ENCODE results near the gene ANKRD27.

The ANKRD27 gene

GRCh38 chr19:32674931-32675719 is at the start of gene ANKRD27 (continued):
- TF ChIP-seq, protein P1, sequence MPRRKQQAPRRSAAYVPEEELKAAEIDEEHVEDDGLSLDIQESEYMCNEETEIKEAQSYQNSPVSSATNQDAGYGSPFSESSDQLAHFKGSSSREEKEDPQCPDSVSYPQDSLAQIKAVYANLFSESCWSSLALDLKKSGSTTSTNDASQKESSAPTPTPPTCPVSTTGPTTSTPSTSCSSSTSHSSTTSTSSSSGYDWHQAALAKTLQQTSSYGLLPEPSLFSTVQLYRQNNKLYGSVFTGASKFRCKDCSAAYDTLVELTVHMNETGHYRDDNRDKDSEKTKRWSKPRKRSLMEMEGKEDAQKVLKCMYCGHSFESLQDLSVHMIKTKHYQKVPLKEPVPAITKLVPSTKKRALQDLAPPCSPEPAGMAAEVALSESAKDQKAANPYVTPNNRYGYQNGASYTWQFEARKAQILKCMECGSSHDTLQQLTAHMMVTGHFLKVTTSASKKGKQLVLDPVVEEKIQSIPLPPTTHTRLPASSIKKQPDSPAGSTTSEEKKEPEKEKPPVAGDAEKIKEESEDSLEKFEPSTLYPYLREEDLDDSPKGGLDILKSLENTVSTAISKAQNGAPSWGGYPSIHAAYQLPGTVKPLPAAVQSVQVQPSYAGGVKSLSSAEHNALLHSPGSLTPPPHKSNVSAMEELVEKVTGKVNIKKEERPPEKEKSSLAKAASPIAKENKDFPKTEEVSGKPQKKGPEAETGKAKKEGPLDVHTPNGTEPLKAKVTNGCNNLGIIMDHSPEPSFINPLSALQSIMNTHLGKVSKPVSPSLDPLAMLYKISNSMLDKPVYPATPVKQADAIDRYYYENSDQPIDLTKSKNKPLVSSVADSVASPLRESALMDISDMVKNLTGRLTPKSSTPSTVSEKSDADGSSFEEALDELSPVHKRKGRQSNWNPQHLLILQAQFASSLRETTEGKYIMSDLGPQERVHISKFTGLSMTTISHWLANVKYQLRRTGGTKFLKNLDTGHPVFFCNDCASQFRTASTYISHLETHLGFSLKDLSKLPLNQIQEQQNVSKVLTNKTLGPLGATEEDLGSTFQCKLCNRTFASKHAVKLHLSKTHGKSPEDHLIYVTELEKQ (tag by site-specific recombination; IDR thresholded peaks at IDR 0.05; ENCODE audit: borderline replicate concordance): peak; percentile 17; the same call in 1 of the 2 replicates
- TF ChIP-seq ZBTB1 (tag by site-specific recombination; IDR thresholded peaks at IDR 0.05): 0 out of 2 replicates have a peak, but pooled peaks have one; percentile 7
- peak; percentile 66; the same call in 1 of the 2 replicates for TF ChIP-seq ZNF629 (tag by site-specific recombination; IDR thresholded peaks at IDR 0.05)
- peak; percentile 95; the same call in 1 of the 2 replicates for TF ChIP-seq ZNF600 (tag by site-specific recombination; IDR thresholded peaks at IDR 0.05)
- peak; percentile 83 for TF ChIP-seq KLF1 (tag by site-specific recombination; IDR thresholded peaks at IDR 0.05)
- peak; percentile 88 for TF ChIP-seq ZNF24 (tag by site-specific recombination; IDR thresholded peaks at IDR 0.05)
- peak; percentile 79 for TF ChIP-seq ZNF341 (tag by site-specific recombination; IDR thresholded peaks at IDR 0.05; ENCODE audit: low read depth)
- TF ChIP-seq KLF16 (tag by site-specific recombination; IDR thresholded peaks at IDR 0.05): peak; percentile 42
- TF ChIP-seq ZNF394 (tag by site-specific recombination; IDR thresholded peaks at IDR 0.05; ENCODE audit: borderline replicate concordance): peak; percentile 25; the same call in 1 of the 2 replicates
- peak; percentile 59 for TF ChIP-seq PATZ1 (tag by site-specific recombination; IDR thresholded peaks at IDR 0.05)
- TF ChIP-seq ZNF639 (tag by site-specific recombination; IDR thresholded peaks at IDR 0.05): peak; percentile 42; the same call in 1 of the 2 replicates
- TF ChIP-seq ZBTB26 (tag by site-specific recombination; optimal IDR thresholded peaks at IDR 0.05): peak; percentile 77
- peak; percentile 80 for TF ChIP-seq ZNF366 (tag by site-specific recombination; conservative IDR thresholded peaks at IDR 0.05)
- TF ChIP-seq ZXDB (tag by site-specific recombination; IDR thresholded peaks at IDR 0.05): peak; percentile 79
- peak; percentile 18; the same call in 1 of the 2 replicates for TF ChIP-seq ZNF777 (tag by site-specific recombination; IDR thresholded peaks at IDR 0.05; ENCODE audit: borderline replicate concordance)
- TF ChIP-seq ZNF416 (tag by site-specific recombination; IDR thresholded peaks at IDR 0.05): no peak
- TF ChIP-seq, protein P2, sequence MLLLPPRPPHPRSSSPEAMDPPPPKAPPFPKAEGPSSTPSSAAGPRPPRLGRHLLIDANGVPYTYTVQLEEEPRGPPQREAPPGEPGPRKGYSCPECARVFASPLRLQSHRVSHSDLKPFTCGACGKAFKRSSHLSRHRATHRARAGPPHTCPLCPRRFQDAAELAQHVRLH (tag by site-specific recombination; IDR thresholded peaks at IDR 0.05): 0 out of 2 replicates have a peak, but pooled peaks have one; percentile 13
- no peak for TF ChIP-seq ZNF473 (tag by site-specific recombination; IDR thresholded peaks at IDR 0.05)
- TF ChIP-seq ZBTB48 (tag by site-specific recombination; IDR thresholded peaks at IDR 0.05): peak; percentile 33; the same call in 1 of the 2 replicates
- TF ChIP-seq BCL11A (tag by site-specific recombination; IDR thresholded peaks at IDR 0.05; ENCODE audit: low read depth): peak; percentile 78
- TF ChIP-seq ZBTB8A (tag by site-specific recombination; IDR thresholded peaks at IDR 0.05): peak; percentile 89
- TF ChIP-seq ZNF423 (tag by site-specific recombination; IDR thresholded peaks at IDR 0.05): peak; percentile 55; the same call in 1 of the 2 replicates
- TF ChIP-seq KLF9 (tag by site-specific recombination; IDR thresholded peaks at IDR 0.05; ENCODE audit: low read depth): peak; percentile 75
- TF ChIP-seq ZEB2 (tag by site-specific recombination; IDR thresholded peaks at IDR 0.05): peak; percentile 97
- TF ChIP-seq KLF7 (tag by site-specific recombination; IDR thresholded peaks at IDR 0.05; ENCODE audit: borderline replicate concordance): peak; percentile 82
- TF ChIP-seq INSM2 (tag by site-specific recombination; IDR thresholded peaks at IDR 0.05): peak; percentile 91
- TF ChIP-seq ZBTB21 (tag by site-specific recombination; IDR thresholded peaks at IDR 0.05): peak; percentile 79
- TF ChIP-seq ZNF133 (tag by site-specific recombination; IDR thresholded peaks at IDR 0.05): no peak
- 0 out of 2 replicates have a peak, but pooled peaks have one; percentile 19 for TF ChIP-seq ZBTB20 (tag by site-specific recombination; IDR thresholded peaks at IDR 0.05)
- no peak for TF ChIP-seq ZNF514 (tag by site-specific recombination; IDR thresholded peaks at IDR 0.05)

All from HEK293 (cell line).